Right forelimb (tissue), 1 donor: Measurements from ENCODE around the gene PPP1R7.

Experiments
- DNase-seq: peaks from one replicate; pipeline ENCODE4 v3.0.0-alpha.2; 2018

Gene PPP1R7

DNA sequence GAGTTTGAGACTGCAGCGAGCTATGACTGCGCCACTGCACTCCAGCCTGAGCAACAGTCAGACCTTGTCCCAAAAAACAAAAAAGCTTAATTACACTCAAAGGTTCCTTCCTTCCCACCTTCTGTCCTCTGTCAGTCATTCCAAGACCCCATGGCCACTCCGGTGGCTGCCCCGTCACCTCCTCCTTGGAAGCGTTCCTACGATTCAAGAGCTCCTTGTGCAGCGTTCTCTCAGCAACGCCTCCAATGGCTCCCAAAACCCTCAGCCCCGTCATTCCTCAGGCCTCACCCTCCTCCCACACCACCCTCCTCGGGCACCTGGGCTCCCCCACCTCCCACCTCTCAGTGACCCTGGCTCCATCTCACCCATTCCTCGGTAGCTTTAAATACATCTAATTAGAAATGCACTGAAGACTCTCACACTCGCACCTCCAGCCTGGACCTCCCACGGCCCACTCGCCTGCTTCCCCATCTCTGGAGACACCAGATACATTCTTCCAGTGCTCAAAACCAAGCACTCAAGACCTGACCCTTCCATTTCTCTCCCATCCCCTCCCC, 9.0 kb upstream of the PPP1R7 start:
- DNase-seq = peak; percentile 19

DNA sequence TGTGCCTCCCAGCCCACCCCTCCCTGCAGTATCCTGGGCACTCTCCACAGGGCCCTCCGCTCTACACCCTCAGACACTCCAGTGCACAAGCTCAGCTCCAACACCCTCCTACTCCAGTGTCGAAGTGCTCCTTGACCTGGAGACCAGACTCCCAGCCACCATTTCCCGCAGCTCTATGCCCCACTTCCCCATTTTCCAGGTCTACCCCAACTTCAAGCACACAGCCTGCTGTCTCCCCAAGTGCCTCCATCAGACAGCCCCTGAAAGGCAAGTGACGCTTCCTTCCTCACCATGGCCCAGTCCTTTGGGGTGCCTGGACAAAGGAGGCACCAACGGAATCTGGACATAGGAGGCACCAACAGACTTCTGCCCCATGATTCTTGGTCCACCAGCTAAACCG, 8.2 kb upstream of the PPP1R7 start:
- DNase-seq = no peak

DNA sequence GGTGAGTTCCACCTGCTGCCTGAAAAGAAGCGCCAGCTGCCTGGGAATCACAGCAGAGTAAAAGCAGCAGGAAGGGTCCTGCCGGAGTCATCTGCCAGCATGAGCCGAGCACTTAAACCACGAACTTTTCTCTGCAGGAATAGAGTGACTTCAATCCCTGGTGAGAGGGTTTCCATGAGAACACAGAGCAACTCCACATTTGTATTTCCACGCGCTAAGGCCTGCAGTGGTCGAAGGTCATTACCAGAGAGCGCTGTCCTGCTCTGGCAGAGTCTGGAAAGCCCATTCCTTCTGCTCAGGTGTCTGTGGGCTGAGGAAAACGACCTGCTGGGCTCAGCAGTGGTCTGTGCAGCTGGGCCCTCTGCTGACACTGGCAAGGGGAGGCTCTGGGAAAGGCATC, 7.7 kb upstream of the PPP1R7 start:
- peak; percentile 19 for DNase-seq

DNA sequence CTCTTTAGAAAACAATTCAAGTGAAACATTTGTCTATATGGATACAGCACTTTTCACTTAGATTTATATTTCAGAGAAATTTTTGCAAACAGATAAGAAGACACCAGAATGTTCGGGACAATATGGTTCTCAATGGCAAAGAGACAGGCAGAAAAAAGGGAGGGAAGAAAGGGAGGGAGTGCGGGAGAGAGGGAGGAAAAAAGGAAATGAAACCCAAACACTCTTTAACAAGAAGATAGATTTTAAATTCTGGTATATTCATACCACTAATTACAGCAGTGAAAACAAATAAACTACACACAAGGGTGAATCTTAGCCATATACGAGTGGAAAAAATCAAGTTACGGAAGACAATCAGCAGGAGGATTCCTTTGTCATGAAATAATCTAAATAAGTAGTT, 4.0 kb upstream of the PPP1R7 start:
- no peak for DNase-seq

DNA sequence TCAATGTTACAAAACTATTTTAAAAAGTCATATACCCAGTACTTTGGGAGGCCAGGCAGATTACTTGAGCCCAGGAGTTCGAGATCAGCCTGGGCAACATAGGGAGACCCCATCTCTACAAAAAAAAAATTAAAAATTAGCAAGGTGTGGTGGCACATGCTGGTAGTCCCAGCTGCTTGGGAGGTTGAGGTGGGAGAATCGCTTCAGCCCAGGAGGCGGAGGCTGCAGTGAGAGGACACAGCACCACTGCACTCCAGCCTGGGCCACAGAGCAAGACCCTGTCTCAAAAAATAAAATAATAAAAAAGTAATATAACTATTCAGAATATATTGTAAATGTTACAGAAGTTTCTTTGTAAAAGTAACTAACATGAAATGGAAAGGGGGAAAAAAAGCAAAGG, 2.9 kb upstream of the PPP1R7 start:
- DNase-seq = no peak

DNA sequence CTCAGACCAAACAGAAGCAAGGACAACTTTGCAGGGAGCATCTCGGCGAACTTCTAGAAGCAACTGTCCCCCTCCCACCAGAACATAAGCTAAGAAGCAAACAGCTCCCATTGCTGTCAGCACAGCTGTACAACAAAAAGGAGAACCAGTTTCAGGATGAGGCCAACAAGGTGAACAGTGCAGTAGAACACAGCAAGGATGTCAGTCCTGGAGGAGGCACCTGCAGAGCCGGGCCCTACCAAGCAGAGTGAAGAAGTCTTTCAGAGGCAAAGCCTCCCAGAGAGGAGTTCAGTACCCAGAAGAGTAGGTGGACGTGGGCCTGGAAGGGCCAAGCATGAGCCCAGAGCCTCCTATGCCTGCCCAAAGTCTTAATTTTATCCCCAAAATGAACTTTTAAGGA, 2.0 kb upstream of the PPP1R7 start:
- DNase-seq = no peak

DNA sequence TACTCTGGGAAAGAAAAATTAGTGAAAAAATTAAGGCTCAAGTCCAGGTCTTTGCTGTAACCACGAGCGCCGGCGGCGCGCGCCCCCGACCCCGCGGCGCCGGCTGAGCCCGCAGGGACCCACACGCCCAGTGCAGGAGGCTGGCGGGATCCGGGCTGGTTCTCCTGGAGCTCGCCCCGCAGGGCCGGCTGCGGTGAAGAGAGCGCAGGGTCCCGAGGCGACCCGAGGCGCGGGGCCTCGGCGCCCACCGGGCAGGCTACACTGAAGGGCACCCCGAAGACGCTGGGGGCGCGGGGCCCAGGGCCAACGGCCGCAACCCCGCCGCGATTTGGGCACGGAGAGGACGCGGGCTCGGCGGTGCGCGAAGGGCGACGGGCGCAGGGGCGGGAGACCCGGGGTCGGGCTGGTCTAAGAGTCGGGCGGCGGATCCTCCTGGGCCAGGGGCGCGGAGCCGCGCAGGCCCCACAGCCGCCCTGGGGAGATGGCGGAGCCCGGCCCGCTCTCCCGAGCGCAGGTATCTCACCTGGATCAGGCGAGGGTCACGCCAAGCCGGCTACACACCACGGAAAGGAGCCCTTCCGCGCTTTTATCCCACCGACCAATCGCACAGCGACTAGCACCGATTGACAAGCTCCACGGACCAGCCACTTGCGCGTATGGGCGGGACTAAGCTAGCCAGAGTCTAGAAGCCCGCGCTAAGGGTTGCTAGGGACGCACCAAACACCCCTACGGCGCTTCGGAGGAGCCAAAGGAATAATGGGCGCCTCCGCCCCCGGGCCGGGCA, 1.2 kb upstream of the PPP1R7 start, which contains the start of gene PASK:
PASK (minus strand) TSS at position 582 of the 784 bp plus-strand sequence. CDS start 6,440 bp downstream, outside the sequence.
- DNase-seq = peak; percentile 89

DNA sequence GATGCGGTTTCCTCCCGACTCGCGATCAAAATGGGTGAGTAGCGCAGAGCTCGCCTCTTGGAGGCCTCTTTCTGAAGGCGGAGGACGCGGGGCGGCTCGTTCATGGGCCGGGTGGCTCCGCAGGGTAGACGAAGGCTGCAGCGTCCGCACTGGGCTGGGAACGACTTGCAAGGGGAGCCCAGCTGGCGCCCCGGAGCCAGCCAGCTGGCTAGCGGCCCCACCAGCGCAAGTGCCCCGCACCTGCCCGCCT, 667 bp upstream of the PPP1R7 start:
- DNase-seq = no peak

DNA sequence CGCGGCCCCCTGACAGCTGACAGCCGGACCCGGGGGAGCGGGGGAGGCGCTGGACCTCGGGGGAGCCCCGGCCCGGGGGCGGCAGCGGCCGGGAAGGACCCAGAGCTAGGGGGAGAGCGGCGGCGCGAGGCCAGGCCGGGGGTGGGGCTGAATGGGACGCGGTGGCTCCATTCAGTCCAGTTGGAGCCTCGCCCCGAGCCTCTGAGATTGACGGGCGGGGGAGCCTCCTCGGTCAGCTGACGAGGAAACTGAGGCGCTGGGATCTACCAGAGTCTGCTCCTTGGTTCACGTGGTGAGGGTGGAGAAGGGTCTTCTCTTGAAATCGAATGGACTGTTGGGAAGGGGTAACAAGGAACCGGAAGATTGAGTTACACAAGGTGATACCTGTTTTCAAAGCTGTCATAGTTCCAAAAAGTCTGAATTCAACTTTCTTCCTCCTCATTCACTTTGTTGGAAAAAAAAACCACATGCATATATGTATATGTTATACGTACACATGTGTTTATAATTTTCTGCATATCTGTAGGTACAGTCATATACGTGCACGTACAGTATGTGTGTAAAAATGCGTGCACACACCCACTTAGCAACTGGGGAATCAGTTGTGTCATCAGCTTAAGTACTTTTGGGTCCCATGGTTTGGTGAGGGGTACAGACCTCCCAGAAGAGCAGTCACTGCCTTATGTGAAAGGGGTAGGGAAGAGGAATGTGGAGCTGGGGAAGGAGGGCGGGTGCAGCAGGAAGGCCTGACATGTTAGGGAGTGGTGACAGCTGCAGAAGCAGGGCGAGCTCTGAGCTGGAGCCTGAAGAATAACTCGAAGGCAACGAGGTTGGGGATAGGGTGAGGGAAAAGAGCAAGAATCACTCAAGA, 628 bp downstream of the PPP1R7 start:
- DNase-seq = no peak

DNA sequence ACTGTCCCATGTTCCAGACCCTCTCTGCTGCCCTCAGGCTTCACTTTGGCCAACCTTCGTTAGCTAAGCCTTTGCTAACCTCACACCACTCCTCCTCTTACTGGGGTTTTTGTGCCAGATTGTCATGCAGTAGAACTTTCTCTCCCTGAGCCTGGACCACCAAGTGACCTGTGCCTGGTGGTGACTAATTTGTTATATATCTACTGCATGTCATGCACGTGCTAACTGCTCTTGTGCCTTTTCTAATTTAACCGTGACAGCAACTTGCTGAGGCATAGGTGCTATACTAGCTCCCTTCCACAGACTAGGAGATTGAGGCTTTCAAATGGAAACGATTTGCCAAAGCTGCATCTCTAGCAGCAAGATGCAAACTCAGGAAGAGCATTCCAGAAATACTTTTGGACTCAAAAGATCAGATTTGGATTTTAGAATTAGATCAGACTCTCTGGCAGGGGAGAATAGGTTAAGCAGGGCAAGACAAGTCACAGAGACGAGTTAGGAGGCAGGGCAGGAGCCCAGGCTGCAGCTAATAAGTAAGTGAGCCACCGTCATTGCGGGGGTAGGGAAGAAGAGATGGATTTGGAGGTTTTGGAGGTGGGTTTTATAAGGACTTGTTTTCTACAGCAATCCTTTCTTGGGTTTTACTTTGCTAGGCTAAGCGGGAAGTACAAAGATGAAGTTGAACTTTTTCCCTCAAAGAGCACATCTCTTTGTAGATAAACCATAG, 1.8 kb downstream of the PPP1R7 start:
- DNase-seq = no peak

DNA sequence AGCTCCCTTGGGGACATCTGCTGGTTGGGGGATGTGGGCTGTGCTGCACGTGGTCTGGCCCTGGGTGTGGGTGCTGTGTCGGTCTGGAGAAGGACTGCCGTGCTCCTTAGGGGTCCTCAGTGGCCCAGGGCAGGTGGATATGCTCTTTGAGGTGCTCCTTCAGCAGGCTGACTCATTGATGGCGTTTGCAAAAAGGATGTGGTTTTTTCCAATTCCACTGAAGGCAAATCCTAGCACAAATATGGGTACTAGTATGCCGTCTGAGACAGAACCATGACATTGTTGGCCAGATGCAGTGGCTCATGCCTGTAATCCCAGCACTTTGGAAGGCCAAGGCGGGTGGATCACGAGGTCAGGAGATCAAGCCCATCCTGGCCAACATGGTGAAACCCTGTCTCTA, 3.3 kb downstream of the PPP1R7 start:
- DNase-seq = peak; percentile 7

DNA sequence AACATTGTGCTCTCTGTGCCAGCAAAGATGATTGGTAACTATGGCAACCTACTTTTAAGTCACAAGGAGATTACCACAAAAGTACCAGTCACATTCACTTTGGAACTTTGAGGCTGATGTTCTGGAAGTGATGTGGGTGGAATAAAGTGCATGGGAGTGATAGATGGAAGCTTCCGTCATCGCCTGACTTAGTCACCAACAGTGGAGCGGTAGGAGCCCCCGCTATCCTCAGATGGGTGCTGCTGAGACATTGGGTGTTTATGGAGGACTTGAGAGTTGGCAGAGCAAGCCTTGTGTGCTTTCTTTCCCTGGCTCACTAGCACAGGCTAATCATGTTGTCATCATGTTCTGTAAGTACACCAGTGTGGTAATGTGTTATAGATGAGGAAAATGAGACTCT, 4.6 kb downstream of the PPP1R7 start:
- no peak for DNase-seq

DNA sequence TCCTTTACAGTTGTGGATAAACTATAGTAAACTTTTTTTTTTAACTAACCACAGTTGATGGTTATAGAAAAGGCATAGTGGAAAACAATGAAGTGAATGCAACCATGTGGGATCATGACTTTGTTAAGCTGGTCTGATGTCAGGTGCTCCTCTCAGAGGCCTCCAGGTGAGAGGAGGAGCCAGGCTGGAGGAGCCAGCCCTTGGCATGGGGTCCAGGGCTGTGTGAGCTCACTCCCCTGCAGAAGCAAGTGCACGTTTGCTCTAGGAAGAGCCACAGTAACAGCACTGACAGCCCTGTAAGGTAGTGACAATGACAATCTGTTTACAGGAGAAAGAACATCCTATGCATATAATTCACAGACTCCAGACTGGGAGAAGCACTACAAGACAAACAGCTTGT, 5.7 kb downstream of the PPP1R7 start:
- no peak for DNase-seq

DNA sequence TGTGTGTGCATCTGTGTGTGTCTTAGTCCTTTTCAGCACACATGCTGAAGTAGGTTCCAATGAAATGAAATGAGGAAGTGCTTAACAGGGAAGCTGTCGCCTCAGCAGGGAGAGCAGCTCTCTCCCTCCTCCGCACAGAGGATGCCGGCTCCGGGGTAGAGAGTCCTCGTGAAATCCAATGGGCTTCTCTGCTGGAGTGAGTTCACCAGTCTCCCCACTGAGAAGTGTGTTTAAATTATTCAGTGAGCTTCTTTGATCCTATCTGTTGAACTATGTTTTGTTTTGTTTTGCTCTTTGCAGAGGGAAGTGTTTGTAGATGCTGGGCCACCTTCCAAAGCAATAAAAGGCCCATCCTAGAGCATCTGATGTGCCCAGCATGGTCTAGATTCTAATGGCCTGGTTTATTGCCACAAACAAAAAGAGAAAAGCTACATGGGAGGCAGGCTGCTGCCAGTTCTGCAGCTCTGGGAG, 6.7 kb downstream of the PPP1R7 start:
- no peak for DNase-seq

DNA sequence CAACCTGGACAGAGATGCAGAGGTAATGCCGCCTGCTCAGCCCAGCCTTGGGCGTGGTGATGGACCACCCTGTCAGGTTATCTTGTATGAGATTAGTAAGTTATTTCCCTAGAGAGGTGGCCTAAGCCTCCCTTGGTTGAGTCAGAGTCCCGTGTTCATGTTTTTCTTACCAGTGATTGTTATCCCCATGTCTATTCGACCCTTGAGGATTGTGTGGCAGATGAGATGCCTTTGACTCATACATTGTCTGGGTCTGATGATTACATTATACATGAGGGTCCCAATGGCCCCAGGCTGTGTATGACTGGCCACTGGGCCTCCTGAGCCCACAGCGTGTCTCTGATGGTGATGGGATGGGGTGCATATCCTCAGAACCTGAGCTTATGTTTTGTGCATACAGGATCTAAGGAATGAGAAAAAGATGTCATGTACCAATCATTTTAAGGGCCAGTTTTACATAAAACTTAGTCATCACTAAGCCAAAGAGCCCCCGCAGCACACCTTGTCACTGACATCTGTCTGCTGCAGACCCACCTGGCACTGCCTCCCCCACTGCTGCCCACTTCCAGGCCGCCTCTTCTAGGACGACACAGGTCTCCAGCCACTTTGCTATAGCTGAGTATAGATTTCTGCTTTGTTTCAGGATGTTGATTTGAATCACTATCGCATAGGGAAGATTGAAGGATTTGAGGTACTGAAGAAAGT, 7.7 kb downstream of the PPP1R7 start:
- no peak for DNase-seq

DNA sequence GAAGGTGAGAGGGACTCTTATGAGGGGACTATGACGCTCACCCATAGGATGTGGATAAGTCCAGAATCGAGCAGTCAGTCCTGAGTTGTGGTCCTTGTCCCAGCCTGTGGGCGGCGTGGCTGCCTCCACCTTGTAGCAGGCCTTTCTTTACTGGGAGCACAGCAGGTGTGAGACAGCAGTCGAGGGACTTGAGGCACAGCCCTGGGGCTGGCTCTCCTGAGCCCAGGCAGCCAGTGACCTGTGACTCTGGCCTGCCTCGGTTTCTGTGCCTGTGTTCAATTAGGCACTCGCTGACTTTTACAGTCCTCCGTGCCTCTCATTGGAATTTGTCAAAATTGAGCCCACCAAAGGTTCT, 8.3 kb downstream of the PPP1R7 start:
- DNase-seq = no peak

DNA sequence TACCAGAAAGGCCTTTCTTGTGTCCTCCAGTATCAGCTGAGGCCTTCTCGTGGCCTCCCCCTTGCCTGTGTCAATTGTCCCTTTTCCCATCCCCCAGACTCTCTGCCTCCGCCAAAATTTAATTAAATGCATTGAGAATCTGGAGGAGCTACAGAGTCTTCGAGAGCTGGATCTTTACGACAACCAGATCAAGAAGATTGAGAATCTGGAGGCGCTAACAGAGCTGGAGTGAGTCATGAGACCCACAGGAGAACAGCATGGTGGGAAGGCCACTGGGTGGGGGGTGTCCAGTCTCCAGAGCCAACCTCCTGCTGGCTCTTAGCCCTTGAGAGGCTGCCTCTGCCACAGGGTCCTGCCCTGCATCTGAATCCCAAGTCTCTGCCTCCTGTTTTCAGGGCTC, 8.8 kb downstream of the PPP1R7 start:
- no peak for DNase-seq

DNA sequence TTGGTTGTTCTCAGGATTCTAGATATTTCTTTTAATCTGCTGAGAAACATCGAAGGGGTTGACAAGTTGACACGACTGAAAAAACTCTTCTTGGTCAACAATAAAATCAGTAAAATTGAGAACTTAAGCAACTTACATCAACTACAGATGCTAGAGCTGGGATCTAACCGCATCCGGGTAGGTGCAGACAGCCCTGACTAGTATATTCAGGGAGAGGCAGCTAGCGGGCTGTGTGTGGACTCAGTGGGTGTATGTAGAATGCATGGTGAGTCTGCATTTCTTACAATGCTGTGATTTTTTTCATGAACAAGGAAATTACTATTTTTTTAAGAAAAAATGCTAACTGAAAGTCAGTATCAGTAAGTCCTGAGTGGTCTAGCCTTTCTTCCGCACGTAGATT, 10.1 kb downstream of the PPP1R7 start:
- DNase-seq = no peak

DNA sequence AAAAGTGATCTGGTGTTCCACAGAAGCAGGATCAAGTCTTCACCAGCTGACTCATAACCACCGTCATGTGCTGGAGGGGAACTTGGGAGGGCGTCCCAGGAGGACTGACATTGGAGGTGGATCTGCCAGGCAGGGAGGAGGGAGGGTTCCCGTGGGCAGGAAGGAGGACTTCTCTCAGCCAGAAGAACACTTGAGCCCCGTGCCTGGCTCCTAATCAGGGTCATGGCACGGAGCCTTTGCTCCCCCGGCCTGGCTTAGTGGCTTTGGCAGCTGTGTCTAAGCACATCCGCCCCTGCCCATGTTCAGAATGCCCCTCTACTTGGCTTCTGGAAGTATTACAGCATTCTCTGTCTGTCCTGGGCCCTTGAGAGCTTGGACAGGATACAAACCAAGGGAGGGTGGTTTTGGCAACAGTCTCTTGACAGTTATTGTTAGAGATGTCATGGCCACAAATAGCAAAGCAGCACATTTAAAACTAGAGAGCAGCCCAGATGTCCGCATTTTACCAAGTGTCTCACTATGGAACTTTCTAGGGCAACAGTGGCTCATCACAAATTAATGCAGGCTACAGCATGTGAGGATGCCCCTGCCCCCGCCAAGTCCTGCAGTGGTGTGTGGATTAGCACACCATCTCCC, 11.5 kb downstream of the PPP1R7 start:
- DNase-seq = peak; percentile 72

DNA sequence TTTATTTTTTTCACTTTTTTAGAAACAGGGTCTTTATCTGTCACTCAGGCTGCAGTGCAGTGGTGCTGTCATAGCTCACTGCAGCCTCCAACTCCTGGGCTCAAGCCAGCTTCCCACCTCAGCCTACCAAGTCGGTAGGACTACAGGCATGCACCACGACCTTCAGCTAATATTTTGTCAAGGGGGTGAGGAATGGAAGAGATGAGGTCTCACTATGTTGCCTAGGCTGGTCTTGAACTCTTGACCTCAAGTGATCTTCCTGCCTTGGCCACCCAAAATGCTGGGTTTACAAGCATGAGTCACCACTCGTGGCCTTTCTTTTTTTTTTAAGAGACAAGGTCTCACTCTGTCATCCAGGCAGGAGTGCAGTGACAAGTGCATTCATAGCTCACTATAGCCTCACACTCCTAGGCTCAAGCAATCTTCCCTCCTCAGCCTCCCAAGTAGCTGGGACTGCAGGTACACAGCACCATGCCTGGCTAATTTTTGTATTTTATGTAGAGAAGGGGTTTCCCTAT, 13.4 kb downstream of the PPP1R7 start:
- no peak for DNase-seq

DNA sequence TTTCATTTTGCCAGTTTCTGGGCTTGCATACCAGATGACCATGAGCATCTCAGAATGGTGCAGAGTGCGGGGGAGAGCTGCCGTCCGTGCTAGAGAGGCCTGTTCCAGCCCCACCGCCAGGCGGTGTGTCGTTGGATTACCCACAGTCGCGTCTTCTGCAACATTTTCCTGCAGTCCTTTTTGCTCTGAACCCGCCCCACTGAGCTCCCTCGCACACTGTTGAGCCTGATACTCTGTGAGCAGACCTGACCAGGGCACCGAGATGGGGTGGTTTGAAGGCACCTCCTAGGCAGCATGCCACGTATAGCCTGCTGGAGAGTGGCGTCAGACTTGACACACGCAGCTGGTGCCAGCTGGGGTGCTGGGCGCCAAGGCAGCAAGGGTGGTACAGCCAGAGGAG, 18.1 kb downstream of the PPP1R7 start:
- DNase-seq = no peak

DNA sequence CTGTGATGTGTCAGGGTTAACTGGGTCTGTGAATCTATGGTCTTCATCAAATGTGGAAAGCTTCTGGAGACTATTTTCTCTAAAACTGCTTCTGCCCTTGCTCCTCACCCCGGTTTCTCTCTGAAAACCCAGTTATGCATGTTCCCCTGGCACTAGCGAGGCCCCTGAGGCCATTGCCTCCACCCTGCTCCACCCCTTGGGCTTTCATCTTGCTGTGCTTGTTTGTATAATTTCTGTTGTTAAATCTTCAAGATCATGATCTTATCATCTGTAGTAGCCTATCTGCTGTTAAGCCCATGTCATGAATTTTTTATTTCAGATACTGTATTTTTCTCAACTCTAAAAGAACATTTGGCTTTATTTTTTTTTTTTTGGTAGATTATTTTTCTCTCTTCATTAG, 23.3 kb downstream of the PPP1R7 start:
- no peak for DNase-seq
